Activated naive CD4-positive, alpha-beta T cell treated with anti-CD3 and anti-CD28 coated beads for 36 hours (primary cell): Measurements from ENCODE around the gene AR. TPM values are rescaled to one million over a fixed set of nuclear protein-coding genes. Genes with fewer than 3 reads are reported as not detected.
"Not testable (repeated sequence)": the region's sequence is repeated elsewhere in the genome, so short reads cannot be mapped to it uniquely, and the experiment has no call there.

Experiments used
- CTCF ChIA-PET: fragments of 350-600 bp; sonication (Branson Sonifier 250); formaldehyde crosslinking; loops from one replicate; lab custom pipeline; 2021; ENCODE audit warnings: antibody characterized with exemption; lab: Charles Lee
- DNase-seq: peaks from one replicate; pipeline ENCODE4 v3.0.0-alpha.2; 2020
- H3K27ac Mint-ChIP-seq: one replicate; pipeline ENCODE4 v1.8.0; 2021; ENCODE audit warnings: mild to moderate bottlenecking, mixed read lengths
- H3K27me3 Mint-ChIP-seq: one replicate; pipeline ENCODE4 v1.8.0; 2021; ENCODE audit warnings: low read depth, mixed read lengths
- H3K36me3 Mint-ChIP-seq: one replicate; pipeline ENCODE4 v1.8.0; 2021; ENCODE audit warnings: low read depth, mixed read lengths
- H3K4me1 Mint-ChIP-seq: one replicate; pipeline ENCODE4 v1.8.0; 2021; ENCODE audit warnings: low read depth, mixed read lengths
- H3K4me3 Mint-ChIP-seq: one replicate; pipeline ENCODE4 v1.8.0; 2021; ENCODE audit warnings: mild to moderate bottlenecking, moderate library complexity, mixed read lengths
- H3K9me3 Mint-ChIP-seq: one replicate; pipeline ENCODE4 v1.8.0; 2021; ENCODE audit warnings: mixed read lengths
- intact Hi-C: fragments of 100-400 bp; cut with micrococcal nuclease; formaldehyde crosslinking; loops from one replicate; pipeline ENCODE4 v1.15.1; 2023
- total RNA-seq, 2 experiments: library from RNA; stranded (reverse); gene quantifications; one replicate each; pipeline ENCODE4 v1.2.3, GENCODE V29; 2021

Gene AR
- total RNA-seq, 2 experiments from 2014 or later, result not detected

DNA sequence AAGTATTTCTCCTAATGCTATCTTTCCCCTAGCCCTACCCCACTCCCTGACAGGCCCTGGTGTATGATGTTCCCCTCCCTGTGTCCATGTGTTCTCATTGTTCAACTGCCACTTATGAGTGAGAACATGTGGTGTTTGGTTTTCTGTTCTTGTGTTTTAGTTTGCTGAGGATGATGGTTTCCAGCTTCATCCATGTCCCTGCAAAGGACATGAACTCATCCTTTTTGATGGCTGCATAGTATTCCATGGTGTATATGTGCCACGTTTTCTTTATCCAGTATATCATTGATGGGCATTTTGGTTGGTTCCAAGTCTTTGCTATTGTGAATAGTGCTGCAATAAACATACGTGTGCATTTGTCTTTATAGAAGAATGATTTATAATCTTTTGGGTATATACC, 126.9 kb downstream of the AR start:
- CTCF ChIA-PET, intact Hi-C loops, H3K27me3 Mint-ChIP-seq, H3K9me3 Mint-ChIP-seq, H3K4me1 Mint-ChIP-seq, H3K36me3 Mint-ChIP-seq, H3K4me3 Mint-ChIP-seq, DNase-seq, H3K27ac Mint-ChIP-seq: not testable (repeated sequence)

DNA sequence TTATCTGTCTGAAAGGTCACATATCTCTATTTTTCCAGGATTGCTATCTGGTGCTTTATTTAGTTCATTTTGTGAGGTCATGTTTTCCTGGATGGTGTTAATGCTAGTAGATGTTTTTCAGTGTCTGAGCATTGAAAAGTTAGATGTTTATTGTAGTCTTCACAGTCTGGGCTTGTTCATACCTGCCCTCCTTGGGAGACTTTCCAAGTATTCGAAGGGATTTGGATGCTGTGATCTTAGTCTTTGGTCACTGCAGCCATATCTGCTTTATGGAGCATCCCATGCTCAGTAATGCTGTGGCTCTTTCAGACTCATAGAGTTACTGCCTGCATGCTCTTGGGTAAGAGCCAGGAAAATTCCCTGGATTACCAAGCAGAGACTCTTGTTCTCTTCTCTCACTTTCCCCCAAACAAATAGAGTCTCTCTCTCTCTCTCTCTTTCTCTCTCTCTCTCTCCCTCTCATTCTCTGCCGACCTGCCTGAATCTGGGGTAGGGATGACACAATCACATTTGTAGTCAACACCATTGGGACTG, 130.0 kb downstream of the AR start:
- CTCF ChIA-PET, result no interaction called here
- Mint-ChIP-seq H3K4me1 (no peaks in the 10 kb centered on the region), H3K27me3 (no peaks in the 10 kb centered on the region), H3K4me3 (no peak overlapping the region), H3K36me3 (no peaks in the 10 kb centered on the region), H3K27ac (no peak overlapping the region), H3K9me3 (no peaks in the 10 kb centered on the region)
- DNase-seq, result no peak
- intact Hi-C loops, result no loop called here

DNA sequence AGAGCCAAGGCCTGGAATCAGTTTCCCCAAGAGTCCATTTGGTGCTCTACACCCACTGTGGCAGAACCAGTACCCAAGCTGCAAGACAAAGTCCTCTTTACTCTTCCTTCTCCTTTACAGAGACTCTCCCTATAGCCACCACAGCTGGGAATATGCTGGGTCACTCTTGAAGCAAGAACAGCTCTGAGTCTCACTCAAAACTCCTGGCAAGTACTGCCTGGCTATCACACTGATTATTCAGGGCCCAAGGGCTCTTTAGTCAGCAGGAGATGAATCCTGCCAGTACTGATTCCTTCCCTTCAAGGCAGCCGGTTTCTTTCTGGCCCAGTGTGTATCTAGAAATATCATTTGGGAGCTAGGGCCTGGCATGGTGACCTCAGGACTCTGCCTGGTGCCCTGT, 130.9 kb downstream of the AR start:
- Mint-ChIP-seq H3K9me3 (no peaks in the 10 kb centered on the region), H3K27ac (no peak overlapping the region), H3K4me3 (no peak overlapping the region), H3K27me3 (no peaks in the 10 kb centered on the region), H3K4me1 (no peaks in the 10 kb centered on the region), H3K36me3 (no peaks in the 10 kb centered on the region)
- intact Hi-C loops, result no loop called here
- no peak for DNase-seq
- CTCF ChIA-PET, result no interaction called here

DNA sequence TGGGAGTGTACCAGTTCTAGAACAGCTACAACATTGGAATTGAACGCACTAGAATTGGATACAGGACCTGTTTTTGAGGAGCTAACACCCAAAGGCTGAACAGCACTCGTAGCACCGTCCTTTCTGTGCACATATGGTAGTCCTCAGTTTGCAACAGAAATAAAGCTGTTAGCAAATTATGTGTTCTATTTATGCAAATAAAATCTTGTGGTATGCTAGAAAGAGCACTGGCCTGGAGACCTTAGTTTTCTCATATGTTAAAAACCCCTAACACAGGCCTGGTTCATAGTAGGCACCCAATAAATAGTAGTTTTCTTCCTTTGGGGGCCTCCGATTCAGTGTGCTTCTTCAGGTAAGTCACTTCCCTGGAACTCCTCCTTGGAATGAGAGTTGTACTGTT, 140.3 kb downstream of the AR start:
- Mint-ChIP-seq H3K27me3 (no peaks in the 10 kb centered on the region), H3K4me3 (no peak overlapping the region), H3K4me1 (no peaks in the 10 kb centered on the region), H3K36me3 (no peaks in the 10 kb centered on the region), H3K9me3 (no peaks in the 10 kb centered on the region), H3K27ac (no peak overlapping the region)
- no peak for DNase-seq
- intact Hi-C loops, result no loop called here
- CTCF ChIA-PET, result no interaction called here

DNA sequence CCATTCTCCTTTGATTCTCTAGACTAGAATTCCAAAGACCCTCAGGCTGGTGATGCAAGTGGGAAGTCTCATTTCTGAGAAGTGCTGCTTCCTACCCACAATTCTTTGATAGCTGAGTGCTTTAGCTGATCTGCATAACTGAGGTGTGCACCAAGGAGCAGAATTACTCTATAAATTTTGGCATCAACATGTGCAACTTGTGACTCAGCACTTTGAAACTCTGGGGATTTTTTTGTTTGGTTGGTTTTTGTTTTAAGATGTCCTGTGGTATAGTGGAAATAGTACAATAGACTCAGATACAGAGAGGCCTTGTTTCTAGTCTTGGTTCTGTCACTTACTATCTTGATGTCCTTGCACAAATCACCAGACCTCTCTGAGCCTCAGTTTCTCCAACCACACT, 148.4 kb downstream of the AR start:
- Mint-ChIP-seq H3K4me3 (no peak overlapping the region), H3K36me3 (no peaks in the 10 kb centered on the region), H3K27me3 (no peaks in the 10 kb centered on the region), H3K9me3 (no peaks in the 10 kb centered on the region), H3K27ac (no peak overlapping the region), H3K4me1 (no peaks in the 10 kb centered on the region)
- intact Hi-C loops, result no loop called here
- CTCF ChIA-PET, result no interaction called here
- no peak for DNase-seq

DNA sequence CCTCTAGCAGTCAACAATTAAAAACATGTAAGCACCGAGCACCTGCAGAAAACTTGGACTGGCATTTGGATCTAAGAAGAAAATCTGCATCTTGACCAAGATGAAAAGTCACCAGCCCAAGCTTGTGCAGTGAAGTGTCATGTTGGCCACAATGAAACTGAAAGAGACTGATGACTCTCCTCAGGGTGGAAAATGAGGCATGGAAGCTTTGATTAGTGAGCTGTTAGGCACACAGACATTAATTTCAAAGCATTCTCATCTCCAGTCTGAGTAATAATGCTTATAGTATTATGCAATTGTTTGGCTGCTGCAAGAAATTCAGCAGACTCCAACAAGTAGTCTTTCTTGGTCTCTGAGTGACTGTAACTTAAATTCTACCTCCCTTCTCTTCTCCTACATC, 150.1 kb downstream of the AR start:
- intact Hi-C loops, result no loop called here
- DNase-seq, result no peak
- no peaks in the 10 kb centered on the region for H3K27me3 Mint-ChIP-seq
- no peaks in the 10 kb centered on the region for H3K4me1 Mint-ChIP-seq
- H3K4me3 Mint-ChIP-seq, result no peak overlapping the region
- no peaks in the 10 kb centered on the region for H3K36me3 Mint-ChIP-seq
- H3K27ac Mint-ChIP-seq, result no peak overlapping the region
- CTCF ChIA-PET, result no interaction called here
- no peaks in the 10 kb centered on the region for H3K9me3 Mint-ChIP-seq

DNA sequence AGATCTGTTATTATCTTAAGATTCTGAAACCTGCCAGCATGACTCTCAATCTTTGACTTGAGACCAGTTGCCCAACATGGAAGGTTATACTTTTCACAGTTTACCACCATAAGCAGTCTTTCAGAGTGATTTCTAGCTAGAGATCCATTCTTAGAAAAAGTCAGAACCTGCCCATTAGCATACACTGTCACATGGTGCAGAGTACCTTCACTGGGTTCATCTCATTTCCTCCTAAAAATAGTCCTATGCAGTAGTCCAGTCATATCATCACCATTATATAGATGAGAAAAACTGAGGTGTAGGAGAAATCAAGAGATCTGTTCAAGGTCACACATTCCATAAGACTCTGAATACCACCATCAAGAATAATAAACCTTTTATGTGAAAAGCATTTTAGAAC, 153.6 kb downstream of the AR start:
- Mint-ChIP-seq H3K9me3 (peaks cover 1% of the 10 kb centered on the region), H3K4me3 (no peak overlapping the region), H3K27me3 (no peaks in the 10 kb centered on the region), H3K4me1 (no peaks in the 10 kb centered on the region), H3K36me3 (no peaks in the 10 kb centered on the region), H3K27ac (no peak overlapping the region)
- intact Hi-C loops, result no loop called here
- CTCF ChIA-PET, result no interaction called here
- no peak for DNase-seq

DNA sequence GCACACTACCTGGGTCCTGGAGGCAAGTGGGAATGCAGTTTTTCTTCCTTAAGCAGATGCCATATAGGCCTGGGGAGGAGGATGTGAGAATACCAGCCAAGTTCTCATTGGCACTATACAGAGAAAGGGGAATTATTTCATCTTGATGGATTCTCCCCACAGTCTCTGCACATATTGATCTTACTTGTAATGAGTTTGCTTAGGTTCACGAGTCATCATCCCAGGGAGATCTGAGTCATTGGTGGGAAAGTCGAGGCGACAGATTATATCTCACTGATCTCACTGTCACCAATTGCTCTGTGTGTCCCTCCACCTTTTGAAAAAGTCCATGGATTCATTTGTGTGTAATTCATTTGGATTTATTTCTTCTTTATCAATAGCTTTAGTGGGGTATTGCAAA, 156.8 kb downstream of the AR start:
- Mint-ChIP-seq H3K36me3 (no peaks in the 10 kb centered on the region), H3K27ac (no peak overlapping the region), H3K9me3 (peaks cover 1% of the 10 kb centered on the region), H3K27me3 (no peaks in the 10 kb centered on the region), H3K4me3 (no peak overlapping the region), H3K4me1 (no peaks in the 10 kb centered on the region)
- no peak for DNase-seq
- intact Hi-C loops, result no loop called here
- CTCF ChIA-PET, result no interaction called here

DNA sequence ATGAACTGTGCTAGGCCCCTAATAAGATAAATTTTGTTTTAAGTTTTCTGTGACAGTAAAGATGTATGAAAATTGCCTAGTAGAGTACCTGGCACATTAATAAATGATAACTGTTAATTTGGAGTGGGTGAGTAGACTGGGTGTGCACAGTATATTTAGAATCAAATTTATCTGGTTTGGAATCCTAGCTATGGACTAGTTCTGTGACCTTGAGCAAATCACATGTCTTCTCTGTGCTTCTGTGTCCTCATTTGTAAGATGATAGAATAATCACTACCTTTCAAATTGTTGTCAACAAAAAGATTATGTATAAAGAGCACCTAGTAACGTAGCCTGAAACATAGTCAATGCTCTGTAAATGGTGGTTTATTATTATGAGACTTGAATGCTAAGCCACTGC, 170.2 kb downstream of the AR start:
- Mint-ChIP-seq H3K9me3 (no peaks in the 10 kb centered on the region), H3K27me3 (no peaks in the 10 kb centered on the region), H3K4me3 (no peak overlapping the region), H3K36me3 (no peaks in the 10 kb centered on the region), H3K4me1 (no peaks in the 10 kb centered on the region), H3K27ac (no peak overlapping the region)
- intact Hi-C loops, result no loop called here
- DNase-seq, result no peak
- CTCF ChIA-PET, result no interaction called here

DNA sequence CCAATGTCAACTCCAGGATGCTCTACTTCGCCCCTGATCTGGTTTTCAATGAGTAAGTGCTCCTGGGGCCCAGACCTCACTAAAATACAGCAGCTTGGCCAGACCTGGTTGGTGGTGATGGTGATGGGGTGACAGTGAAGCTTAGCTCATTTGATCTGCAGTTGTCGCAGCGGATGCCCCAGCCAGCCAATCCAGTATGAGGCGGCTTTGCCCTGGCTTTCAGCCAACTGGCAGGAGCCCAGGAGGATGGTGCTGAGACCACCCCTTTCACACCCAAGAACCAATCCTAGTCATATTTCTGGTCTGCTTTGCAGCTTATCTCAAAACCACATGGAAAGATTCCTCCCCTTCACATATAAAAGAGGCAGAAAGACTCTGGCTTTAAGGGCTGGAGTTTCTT, 173.8 kb downstream of the AR start:
- H3K9me3 Mint-ChIP-seq, result no peaks in the 10 kb centered on the region
- H3K27me3 Mint-ChIP-seq, result no peaks in the 10 kb centered on the region
- no peak for DNase-seq
- H3K4me1 Mint-ChIP-seq, result no peaks in the 10 kb centered on the region
- CTCF ChIA-PET, result no interaction called here
- H3K4me3 Mint-ChIP-seq, result no peak overlapping the region
- no peaks in the 10 kb centered on the region for H3K36me3 Mint-ChIP-seq
- intact Hi-C loops, result no loop called here
- no peak overlapping the region for H3K27ac Mint-ChIP-seq

DNA sequence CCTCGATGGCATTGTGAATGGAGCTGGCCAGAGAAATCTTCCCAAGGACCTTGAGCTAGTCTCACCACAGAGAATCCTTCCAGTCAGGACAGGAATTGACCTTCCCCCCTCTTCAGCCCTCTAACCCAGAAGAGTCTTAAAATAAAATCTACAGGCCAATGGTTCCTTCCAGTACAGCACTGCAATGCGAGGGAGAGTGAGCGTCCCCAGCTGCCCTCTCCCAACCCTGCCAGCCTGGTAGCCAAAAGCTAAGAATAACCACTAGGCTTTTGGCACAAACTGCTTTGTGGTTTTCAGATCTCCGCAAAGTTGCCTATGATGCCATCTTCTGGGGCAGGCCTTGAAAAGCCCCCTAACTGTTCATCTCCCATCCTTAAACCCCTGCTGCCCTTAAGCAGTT, 175.1 kb downstream of the AR start:
- Mint-ChIP-seq H3K27me3 (no peaks in the 10 kb centered on the region), H3K27ac (no peak overlapping the region), H3K4me3 (no peak overlapping the region), H3K9me3 (no peaks in the 10 kb centered on the region), H3K4me1 (peaks cover 2% of the 10 kb centered on the region), H3K36me3 (no peaks in the 10 kb centered on the region)
- DNase-seq, result no peak
- intact Hi-C loops, result no loop called here
- CTCF ChIA-PET, result no interaction called here

DNA sequence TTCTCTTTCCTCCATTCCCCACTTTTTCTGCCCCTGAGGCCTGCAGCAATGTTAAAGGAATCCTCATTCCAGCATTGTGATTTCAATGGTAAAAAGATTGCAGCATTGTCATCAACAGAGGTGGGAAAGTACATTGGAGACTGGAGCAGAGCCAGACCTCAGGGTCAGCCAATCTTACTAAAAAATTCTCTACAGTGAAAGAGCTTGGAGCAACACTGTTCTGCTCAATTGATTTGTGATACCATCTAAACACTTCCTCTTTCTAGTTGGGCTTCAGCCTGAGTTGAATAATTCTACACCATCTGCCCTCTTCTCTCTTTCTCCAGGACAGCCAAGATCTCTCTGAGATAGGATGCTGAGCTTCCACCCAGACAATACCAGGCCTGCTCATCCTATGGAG, 176.5 kb downstream of the AR start:
- no peaks in the 10 kb centered on the region for H3K27me3 Mint-ChIP-seq
- no peak for DNase-seq
- H3K9me3 Mint-ChIP-seq, result no peaks in the 10 kb centered on the region
- no peak overlapping the region for H3K4me3 Mint-ChIP-seq
- CTCF ChIA-PET, result no interaction called here
- peaks cover 2% of the 10 kb centered on the region for H3K4me1 Mint-ChIP-seq
- intact Hi-C loops, result no loop called here
- H3K36me3 Mint-ChIP-seq, result no peaks in the 10 kb centered on the region
- no peak overlapping the region for H3K27ac Mint-ChIP-seq

DNA sequence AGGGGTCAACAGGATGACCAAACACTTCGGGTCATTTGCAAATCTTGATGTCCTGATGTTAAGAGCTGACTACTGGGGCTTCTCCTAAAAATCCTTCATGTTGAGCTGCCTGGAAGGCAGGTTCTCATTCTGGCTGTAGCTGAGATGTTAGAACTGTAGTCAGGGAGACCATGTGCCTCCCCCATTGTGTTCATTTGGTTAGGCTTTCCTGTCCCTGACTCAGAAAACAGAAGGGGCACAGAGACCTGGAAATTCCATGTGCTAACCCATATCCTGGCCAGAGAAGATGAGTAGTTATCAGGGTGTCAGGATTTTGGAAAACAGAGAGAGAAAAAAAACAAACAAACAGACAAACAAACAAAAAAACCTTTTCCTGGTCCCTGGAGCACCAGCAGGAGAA, 177.5 kb downstream of the AR start:
- no peak overlapping the region for H3K27ac Mint-ChIP-seq
- H3K4me1 Mint-ChIP-seq, result peaks cover 2% of the 10 kb centered on the region
- H3K27me3 Mint-ChIP-seq, result no peaks in the 10 kb centered on the region
- CTCF ChIA-PET, result no interaction called here
- H3K4me3 Mint-ChIP-seq, result no peak overlapping the region
- H3K36me3 Mint-ChIP-seq, result no peaks in the 10 kb centered on the region
- H3K9me3 Mint-ChIP-seq, result no peaks in the 10 kb centered on the region
- DNase-seq, result no peak
- intact Hi-C loops, result no loop called here
